ENCODE measurements around the gene FLII.

GRCh38 chr17:18257982-18258355, 569 bp downstream of the FLII start:
- TF ChIP-seq, protein P1, sequence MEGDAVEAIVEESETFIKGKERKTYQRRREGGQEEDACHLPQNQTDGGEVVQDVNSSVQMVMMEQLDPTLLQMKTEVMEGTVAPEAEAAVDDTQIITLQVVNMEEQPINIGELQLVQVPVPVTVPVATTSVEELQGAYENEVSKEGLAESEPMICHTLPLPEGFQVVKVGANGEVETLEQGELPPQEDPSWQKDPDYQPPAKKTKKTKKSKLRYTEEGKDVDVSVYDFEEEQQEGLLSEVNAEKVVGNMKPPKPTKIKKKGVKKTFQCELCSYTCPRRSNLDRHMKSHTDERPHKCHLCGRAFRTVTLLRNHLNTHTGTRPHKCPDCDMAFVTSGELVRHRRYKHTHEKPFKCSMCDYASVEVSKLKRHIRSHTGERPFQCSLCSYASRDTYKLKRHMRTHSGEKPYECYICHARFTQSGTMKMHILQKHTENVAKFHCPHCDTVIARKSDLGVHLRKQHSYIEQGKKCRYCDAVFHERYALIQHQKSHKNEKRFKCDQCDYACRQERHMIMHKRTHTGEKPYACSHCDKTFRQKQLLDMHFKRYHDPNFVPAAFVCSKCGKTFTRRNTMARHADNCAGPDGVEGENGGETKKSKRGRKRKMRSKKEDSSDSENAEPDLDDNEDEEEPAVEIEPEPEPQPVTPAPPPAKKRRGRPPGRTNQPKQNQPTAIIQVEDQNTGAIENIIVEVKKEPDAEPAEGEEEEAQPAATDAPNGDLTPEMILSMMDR (IDR thresholded peaks at IDR 0.05): no peak
- TF ChIP-seq POLR2A (IDR thresholded peaks at IDR 0.05): no peak
